HG03060 (cell line): Measurements from ENCODE around the gene MVB12A.

Experiments
- ATAC-seq: cut with Tn5 transposase; IDR thresholded peaks from one replicate; pipeline ENCODE4 v1.9.1; 2021; ENCODE audit warnings: low read depth, moderate number of reproducible peaks; ENCODE audit not compliant: unreplicated experiment

Gene MVB12A

GRCh38 chr19:17469481-17470067, 49.7 kb downstream of the MVB12A start:
- peak; percentile 34 for ATAC-seq

GRCh38 chr19:17470068-17470841, 50.4 kb downstream of the MVB12A start, which contains the start of gene SLC27A1:
TSS of gene SLC27A1 (plus strand) at chr19:17470524. CDS start at chr19:17470541, 17 bp downstream.
- peak; percentile 54 for ATAC-seq

- no peak for ATAC-seq
Measured at GRCh38 chr19:17471410-17472125, 51.7 kb downstream of the MVB12A start.

GRCh38 chr19:17473041-17473440, 53.2 kb downstream of the MVB12A start:
- no peak for ATAC-seq
